HG02763 (cell line): ENCODE measurements around the gene PHF11.

ENCODE experiments used
- ATAC-seq: cut with Tn5 transposase; IDR thresholded peaks from one replicate; pipeline ENCODE4 v1.9.1; 2021; ENCODE audit warnings: mild to moderate bottlenecking, moderate library complexity; ENCODE audit not compliant: unreplicated experiment

PHF11 gene

DNA sequence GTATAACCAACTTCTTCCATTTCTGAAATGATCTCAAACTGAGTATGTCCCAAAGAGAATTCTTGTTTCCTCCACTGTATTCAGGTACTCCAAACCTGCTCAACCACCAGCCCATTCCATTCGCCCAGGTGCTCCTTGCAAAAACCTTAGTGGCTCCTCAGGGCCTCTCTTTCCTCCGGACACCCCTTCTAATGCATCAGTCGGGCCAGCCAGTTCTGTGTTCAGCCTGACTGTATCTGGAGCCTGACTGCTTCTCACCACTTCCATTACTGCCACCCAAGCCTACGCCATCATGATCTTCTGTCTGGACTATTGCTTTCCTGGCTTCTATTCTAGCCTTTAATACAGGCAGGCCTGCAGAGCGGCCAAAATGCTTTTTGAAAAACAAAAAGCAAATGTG, 1.5 kb downstream of the PHF11 start:
- no peak for ATAC-seq

DNA sequence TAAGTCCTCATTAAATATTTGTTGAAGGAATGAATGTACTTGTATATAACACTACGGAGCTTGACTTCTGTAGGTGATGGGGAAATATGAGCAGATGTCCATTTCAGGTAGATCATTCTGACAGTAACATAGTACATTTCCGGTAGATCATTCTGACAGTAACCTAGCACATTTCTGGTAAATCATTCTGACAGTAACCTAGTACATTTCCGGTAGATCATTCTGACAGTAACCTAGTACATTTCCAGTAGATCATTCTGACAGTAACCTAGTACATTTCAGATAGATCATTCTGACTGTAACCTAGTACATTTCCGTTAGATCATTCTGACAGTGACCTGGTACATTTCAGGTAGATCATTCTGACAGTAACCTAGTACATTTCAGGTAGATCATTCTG, 2.5 kb downstream of the PHF11 start:
- no peak for ATAC-seq

DNA sequence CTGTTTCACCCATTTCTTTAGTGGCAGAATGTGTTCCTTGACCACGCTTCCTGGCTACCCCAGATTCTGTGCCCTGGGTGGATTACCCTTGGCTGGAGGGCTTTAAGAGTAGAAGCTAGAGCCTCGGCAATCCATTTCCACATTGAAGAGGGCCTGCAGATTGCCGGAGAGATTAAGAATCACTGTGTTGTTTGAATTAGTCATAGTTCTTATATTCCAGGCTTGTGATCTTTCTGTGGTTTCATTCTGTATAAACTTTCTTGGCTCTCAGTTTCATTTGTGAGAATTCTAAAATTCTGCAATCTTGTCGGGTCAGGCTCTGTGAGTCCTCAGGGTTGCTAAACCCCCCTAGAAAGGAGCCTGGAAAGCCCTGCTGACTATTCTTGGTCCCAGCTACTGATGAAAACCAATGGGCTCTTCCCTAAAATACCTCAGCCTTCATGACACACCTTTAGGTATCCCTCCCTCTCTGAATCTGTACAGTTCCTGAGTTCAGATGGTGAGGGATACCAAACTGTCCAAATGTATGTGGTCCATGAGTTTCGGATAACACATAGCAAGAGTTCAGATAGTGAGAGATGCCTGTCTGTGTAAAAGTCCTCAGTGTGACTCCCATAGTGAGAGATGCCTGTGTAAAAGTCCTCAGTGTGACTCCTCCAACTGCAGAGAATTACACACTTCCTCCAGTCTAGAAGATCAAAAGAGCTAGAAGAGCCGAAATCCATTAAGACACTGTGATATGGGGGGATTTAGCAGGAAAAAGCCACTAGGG, 4.3 kb downstream of the PHF11 start:
- ATAC-seq, result no peak

DNA sequence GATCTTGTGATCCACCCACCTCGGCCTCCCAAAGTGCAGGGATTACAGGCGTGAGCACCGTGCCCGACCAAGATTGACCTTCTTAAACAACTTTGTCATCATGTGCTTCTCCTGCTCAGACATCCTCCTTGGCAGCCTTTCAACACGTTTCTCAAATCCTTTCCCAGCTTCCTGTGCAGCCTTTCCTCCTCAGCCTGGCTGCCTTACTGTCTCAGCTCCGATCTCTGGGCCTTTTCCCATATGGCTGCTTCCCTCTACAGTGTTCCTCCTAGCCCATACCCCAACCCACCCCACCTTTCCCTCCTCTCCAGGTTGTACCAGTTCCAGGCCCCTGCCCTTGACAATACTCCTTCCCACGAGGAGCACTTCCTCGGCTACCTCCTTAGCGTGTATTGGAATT, 7.2 kb downstream of the PHF11 start:
- no peak for ATAC-seq

DNA sequence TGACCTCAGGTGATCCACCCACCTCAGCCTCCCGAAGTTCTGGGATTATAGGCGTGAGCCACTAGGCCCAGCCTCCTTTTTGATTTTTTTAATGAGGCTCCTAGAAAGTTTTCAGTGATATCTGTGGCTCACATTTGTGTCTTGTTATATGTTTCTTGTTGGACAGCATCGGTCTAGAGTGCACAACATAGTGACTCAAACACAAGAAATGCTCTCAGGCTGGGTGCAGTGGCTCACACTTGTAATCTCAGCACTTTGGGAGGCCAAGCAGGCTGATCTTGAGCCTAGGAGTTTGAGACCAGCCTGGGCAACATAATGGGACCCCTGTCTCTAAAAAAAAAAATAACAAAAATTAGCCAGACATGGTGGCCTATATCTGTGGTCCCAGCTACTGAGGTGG, 8.2 kb downstream of the PHF11 start:
- ATAC-seq, result no peak

DNA sequence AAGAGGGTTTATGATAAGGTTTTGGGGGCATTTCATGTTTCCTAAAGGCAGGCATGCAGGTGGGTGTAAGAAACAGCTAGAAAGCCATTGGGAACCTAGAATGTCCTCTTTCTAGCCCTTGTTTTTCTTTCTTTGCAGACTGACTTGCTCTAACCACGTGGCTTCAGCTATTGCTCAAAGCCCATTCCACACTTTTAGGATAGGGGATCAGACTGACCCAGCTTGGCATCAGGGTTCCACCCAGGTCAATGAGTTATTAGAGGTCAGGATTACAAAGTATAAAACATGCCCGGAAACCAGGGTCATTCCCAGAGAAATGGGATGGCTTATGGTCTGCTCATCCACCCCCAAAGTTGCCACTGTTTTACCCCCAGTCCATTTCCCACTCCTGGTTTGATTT, 16.8 kb downstream of the PHF11 start:
- no peak for ATAC-seq

DNA sequence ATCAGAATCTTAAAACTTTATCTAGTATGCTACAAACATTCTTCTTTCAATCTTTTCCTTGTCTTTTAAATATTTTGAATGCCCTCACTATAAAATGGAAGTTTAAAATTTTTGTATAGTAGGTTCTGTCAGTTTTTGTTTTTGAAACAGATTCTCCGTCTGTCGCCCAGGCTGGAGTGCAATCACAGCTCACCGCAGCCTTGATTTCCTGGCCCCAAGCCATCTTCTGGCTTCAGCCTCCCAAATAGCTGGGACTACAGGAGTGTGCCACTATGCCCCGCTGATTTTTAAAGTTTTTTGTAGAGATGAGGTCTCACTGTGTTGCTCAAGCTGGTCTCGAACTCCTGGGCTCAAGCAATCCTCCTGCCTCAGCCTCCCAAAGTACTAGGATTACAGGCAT, 20.7 kb downstream of the PHF11 start:
- ATAC-seq, result no peak

DNA sequence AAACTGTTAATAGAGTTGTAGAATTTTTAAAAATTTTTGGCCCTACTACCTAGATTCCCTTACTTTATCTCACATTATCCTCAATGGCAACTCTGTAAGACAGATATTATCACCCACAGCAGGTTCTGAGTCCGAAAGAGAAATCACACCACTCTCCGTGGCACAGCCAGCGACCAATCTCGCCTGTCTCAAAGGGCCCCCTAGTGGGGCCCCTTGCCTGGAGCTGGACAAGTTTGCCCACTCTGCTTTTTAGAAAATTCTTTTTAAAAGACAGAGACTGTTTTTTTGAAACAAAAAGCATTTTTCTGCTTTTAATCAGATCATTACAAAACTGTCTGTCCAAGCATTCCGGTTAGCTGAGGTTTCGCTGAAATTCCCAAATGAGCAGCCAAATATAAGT, 21.7 kb downstream of the PHF11 start:
- no peak for ATAC-seq

DNA sequence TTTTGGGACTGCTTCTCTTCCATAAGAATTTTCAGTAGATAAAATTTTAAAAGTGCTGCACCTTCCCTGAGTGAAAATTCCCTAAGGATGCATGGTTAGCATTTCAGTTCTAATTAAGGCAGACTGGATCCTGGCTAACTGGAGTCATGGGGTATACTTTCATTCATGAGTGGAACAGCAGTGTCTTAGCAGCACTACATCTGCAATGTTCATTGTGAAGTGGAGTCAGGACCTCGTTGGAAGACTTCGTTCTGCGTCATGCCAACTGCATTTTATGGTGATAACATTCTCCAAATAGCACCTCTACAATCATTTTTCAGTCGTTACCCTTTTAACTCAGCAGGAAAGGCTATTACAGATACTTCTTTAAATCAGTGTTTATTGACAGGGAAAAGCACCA, 25.5 kb downstream of the PHF11 start:
- no peak for ATAC-seq

DNA sequence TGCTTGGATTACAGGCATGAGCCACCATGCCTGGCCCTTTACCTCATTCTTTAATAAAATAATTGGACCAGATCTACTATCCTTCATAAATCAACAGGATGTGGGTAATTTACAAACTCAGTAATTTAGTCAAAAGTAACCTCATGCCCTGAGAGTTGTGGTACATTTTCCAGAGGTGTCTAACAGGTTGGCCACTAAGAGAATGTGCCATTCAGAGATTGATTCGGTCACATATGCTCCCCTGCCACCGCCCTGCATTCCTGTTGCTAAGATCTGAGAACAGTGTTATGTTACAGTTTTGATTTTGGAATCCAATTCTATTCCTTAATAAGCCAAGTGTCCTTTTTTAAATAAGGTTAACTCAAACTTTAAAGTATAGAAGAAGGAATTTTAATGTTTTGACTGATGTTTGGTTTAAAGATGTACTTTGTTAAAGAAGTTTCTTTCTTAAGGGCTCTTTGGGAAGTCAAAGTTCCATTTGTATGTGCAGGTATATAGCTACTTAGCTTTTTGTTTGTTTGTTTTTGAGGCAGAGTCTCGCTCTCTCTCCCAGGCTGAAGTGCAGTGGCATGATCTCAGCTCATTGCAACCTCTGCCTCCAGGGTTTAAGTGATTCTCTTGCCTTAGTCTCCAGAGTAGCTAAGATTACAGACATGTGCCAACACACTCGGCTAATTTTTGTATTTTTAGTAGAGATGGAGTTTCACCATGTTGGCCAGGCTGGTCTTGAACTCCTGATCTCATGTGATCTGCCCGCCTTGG, 29.2 kb downstream of the PHF11 start:
- no peak for ATAC-seq

DNA sequence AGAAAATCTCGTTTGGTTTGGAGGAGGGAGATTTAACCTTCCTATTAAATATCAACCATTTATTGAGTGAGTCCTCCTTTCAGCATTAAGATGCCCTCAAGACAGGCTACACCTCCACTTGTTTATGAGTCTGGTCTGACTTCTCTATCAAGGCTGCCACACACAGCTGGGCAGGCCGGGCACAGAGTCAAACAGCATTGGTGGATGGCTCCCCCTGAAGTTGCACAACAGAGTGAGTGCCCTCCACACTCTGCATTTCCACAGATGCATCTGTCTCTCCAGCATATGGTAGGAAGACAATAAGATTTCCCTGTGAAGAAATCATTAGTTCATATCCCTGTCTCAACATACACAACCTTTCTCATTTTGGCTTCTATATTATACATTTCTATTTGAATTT, 31.4 kb downstream of the PHF11 start:
- ATAC-seq, result no peak

DNA sequence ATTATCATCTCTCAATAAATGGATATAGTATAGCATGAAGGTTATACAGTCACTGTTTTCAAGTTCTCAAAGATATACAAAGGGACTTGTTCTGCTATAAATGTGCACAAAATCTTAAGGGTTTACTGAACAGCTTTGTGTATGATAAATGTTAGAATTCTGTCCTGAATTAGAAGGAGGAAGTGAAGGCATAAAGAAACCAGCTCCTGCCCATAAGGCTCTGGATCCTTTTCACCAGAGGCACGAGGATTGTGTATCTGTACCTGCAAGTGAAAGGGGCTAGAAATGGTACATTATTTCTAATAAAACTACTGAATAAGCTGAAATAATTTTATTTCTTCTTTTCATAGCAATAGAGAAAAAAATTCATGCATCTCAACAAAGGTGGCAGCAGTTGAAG, 32.4 kb downstream of the PHF11 start:
- no peak for ATAC-seq

DNA sequence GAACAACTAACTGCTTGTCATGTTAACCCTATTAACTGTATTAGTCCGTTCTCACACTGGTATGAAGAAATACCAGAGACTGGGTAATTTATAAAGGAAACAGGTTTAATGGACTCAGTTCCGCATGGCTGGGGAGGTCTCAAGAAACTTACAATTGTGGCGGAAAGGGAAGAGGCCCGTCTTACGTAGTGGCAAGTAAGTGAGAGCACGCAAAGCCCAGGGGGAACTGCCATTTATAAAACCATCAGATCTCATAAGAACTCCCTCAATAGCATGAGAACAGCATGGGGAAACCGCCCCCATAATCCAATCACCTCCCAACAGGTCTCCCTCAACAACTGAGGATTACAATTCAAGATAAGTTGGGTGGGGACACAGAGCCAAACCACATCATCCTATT, 34.7 kb downstream of the PHF11 start:
- ATAC-seq, result no peak

DNA sequence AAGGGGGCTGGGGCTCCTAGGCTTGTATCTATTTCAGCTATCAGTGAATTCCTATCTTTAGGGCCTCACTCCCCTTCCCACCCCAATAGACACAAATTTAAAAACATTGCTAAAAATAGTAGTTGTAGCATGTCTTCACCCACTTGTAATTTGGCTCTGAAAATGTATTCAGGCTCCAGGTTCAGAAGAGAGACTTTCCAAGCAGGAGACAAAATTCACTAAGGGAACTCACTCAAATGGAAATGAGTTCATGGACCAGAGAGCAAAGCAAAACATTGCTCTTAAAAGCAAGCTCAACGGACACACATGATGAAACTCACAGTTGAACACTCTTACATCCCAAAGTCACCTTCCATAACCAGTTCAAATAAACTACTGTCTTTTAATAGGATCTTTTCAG, 36.8 kb downstream of the PHF11 start:
- no peak for ATAC-seq

DNA sequence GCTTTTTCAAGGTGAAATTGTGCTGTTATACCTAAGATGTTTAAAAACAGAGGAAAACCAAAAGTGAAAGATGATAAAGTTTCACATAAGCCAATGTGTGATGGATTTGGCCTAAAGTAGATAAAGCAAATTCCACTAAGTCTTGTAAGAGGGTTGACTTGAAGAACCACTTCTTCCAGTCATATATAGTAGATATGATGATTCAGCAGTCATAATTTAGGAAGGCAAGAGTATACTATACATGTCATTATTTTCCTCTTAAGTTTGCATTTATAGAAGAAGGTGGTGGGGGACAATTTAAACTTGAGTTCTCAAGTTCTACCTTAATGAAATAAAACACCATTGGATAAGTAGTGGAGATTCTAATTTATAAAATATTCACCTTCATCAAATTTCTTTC, 37.3 kb downstream of the PHF11 start:
- ATAC-seq, result no peak

DNA sequence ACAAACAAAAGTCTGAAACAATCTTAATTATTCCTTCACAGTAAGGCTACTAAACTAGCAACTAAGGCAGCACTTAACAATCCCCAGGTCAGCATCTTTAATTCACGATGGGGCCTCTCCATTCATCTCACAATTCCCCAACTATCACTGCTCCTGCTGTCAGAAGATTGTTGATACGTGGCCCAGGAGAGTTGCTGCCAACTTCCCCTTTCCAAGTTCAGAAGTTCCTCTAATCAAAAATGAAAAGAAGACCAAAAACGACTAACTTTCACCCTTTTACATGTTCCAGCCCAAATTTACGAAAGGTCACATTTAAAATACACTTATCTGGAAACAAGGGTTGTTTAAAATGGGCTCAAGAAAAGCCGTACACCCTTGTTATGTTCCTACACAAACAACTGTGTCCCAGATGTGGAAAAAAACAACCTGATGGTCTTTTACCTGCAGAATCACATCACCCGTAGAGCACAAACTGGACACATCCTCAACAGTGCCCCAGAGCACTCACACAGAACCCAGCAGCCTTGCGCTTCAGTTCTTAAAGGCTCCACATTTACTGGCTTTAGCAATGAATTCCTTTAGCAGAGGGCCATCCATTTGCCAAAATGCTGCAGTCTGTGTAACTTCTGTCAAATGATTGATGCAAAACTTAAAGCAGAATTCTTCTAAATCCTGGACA, 38.0 kb downstream of the PHF11 start:
- no peak for ATAC-seq

DNA sequence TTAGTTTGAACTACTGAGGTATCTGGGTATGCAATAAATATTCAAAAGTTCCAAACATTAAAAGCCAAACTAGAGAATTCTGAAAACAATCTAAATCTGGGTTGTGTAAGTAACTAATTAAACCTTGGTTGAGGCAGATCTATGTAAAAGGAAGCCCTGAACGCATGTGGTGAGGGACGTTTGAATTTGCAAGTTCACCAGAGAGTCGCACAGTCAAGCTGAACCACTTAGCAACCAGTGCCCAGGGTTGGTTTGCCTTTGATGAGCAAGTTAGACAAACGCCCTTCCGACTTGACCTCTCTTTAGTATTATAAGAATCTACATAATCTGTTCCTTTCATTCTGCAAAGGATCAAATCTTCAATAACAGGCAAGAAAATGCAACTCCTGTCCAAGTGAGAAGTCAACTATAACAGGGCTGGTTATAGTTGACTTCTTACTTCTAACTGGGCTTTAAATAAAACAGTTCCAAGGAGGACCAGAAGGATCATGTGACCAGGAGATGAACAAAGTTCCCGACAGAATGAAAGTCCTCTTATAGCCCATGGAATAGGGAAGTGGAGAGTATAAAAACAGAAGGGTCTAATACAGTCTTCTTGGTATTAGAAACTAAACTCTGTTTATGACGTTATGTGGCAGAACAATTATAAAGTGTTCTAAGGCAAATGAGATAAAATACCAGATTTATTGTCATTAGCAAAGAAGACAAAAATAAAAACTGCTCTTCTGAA, 40.6 kb downstream of the PHF11 start:
- ATAC-seq, result no peak

DNA sequence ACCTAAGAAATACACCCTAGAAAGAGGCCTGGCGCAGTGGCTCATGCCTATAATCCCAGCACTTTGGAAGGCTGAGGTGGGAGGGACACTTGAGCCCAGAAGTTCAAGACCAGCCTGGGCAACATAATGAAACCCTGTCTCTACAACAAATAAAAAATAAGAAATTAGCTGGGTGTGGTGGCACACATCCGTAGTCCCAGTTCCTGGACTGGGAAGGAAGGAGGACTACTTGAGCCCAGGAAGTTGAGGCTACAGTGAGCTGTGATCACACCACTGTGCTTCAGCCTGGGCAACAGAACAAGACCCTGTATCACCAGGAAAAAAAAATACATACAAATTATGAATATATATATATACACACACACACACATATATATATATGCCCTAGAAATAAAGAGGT, 42.7 kb downstream of the PHF11 start:
- no peak for ATAC-seq

DNA sequence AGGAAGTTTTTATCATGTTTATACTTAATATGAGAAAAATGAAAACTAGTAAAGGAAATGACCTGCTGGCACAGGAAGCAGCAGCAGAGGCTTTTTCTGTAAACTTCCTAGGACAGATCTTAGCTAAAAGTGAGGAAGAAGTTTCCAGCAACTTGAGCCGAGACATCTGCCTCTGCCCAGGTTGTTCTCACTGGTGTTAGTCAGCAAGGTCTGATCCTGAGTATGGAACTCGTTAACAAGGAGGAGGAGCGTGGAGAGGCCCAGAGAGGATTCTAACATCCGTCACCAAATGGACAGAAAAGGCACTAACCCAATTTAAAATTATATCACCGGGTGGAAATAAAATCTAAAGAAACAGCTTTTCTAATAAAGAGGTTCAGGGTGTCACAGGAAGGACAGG, 43.6 kb downstream of the PHF11 start:
- ATAC-seq, result no peak

DNA sequence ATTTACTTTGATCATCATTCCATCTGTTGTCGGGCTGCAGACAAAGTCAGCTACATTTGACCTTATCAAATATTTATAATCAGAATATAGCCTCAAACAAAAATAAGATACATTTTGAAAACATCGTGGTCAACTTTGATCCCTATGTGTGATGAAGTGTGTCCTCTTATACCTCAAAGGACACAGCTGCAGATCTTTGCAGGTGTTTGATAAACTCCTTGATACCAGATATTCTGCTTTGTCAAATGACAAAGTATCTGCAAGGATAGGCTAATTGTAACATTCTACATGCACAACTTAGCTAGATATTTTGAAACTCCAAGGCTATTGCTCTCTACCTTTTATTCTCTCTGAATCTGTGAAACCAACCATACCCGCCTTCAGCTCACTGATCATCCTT, 44.0 kb downstream of the PHF11 start:
- ATAC-seq, result no peak

DNA sequence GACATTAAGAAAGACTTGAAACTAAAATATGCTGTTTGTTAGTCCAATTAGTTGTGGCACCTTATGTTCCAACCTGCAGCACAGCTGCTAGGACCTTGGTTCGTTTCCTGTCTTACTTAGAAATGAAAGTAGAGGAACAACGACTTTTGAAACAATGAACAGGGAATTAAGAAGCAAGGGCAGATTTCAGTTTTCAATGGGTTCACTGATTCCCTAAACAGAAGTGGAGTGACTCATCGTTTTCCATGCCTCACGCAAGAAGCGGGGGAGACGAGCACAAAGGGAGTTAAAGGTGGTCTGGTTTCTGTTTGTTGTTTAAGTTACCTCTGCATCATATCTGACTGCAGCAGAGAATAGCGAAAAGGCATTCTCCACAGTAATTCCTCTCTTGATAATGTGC, 44.8 kb downstream of the PHF11 start:
- no peak for ATAC-seq
